HL-60 (cell line): Measurements from ENCODE around the gene HECW1.

Experiments
- POLR2AphosphoS5 ChIP-seq: IDR thresholded peaks from 2 replicates; pipeline ENCODE4 v1.6.1; 2012; ENCODE audit warnings: low read depth
- REST ChIP-seq: IDR thresholded peaks from 2 replicates; pipeline ENCODE4 v1.6.1; 2012; ENCODE audit warnings: low read depth; ENCODE audit not compliant: insufficient replicate concordance
- TF ChIP-seq, protein P1 (sequence below): IDR thresholded peaks from one replicate; pipeline ENCODE4 v1.5.1; 2011; ENCODE audit warnings: low read length, control low read depth, inconsistent platforms; ENCODE audit not compliant: insufficient read depth

- TF ChIP-seq, protein P1, sequence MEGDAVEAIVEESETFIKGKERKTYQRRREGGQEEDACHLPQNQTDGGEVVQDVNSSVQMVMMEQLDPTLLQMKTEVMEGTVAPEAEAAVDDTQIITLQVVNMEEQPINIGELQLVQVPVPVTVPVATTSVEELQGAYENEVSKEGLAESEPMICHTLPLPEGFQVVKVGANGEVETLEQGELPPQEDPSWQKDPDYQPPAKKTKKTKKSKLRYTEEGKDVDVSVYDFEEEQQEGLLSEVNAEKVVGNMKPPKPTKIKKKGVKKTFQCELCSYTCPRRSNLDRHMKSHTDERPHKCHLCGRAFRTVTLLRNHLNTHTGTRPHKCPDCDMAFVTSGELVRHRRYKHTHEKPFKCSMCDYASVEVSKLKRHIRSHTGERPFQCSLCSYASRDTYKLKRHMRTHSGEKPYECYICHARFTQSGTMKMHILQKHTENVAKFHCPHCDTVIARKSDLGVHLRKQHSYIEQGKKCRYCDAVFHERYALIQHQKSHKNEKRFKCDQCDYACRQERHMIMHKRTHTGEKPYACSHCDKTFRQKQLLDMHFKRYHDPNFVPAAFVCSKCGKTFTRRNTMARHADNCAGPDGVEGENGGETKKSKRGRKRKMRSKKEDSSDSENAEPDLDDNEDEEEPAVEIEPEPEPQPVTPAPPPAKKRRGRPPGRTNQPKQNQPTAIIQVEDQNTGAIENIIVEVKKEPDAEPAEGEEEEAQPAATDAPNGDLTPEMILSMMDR: no peak
- TF ChIP-seq REST: no peak
- TF ChIP-seq POLR2AphosphoS5: no peak
Measured at GRCh38 chr7:43395351-43395750, 282.9 kb downstream of the HECW1 start.
